K562 (cell line): ENCODE data around the gene SRPK2. TPM values are rescaled to one million over a fixed set of nuclear protein-coding genes. Genes with fewer than 3 reads are reported as not detected.

Experiments used
- CCNT2 ChIP-seq: IDR thresholded peaks from 2 replicates; pipeline ENCODE4 v1.6.1; 2011; ENCODE audit warnings: borderline replicate concordance, low read depth, mild to moderate bottlenecking, moderate library complexity, mixed read lengths, low read length; ENCODE audit not compliant: insufficient read length; ENCODE audit errors: extremely low read depth
- EHMT2 ChIP-seq: fragments of 450-650 bp; IDR thresholded peaks from 2 replicates; pipeline ENCODE4 v1.6.1; 2018; ENCODE audit warnings: antibody characterized with exemption
- FOXP1 ChIP-seq: sonication (generic); formaldehyde crosslinking; IDR thresholded peaks from 2 replicates; pipeline ENCODE4 v1.8.0; 2022; ENCODE audit warnings: mild to moderate bottlenecking, missing genetic modification reagents
- HMGN3 ChIP-seq: IDR thresholded peaks from 2 replicates; pipeline ENCODE4 v1.6.1; 2011; ENCODE audit warnings: borderline replicate concordance, low read depth, mild to moderate bottlenecking, mixed read lengths, low read length; ENCODE audit not compliant: insufficient read length; ENCODE audit errors: extremely low read depth
- IFI16 ChIP-seq: fragments of 250-450 bp; sonication (Bioruptor Pico); IDR thresholded peaks from 2 replicates; pipeline ENCODE4 v2.1.2; 2022; ENCODE audit warnings: mild to moderate bottlenecking, inconsistent platforms
- MAFG ChIP-seq: fragments of 450-650 bp; conservative IDR thresholded peaks from 2 replicates; pipeline ENCODE4 v1.6.1; 2016; ENCODE audit warnings: missing genetic modification characterization, missing compliant biosample characterization
- PCBP2 ChIP-seq: fragments of 200-400 bp; formaldehyde crosslinking; IDR thresholded peaks from 2 replicates; pipeline ENCODE4 v1.6.1; 2018; ENCODE audit warnings: low read length, low read depth, mild to moderate bottlenecking, moderate library complexity; ENCODE audit not compliant: poor library complexity, severe bottlenecking
- REST ChIP-seq, 2 experiments: fragments of 450-650 bp; formaldehyde crosslinking in 1 of 2; IDR thresholded peaks; 2 replicates each; pipeline versions ENCODE4 v1.4.0 to v1.6.1; 2014 to 2020; ENCODE audit warnings: mild to moderate bottlenecking in 2 of 2, borderline replicate concordance in 1 of 2, low read depth in 1 of 2
- RFX5 ChIP-seq: IDR thresholded peaks from 2 replicates; pipeline ENCODE4 v1.6.1; 2011; ENCODE audit warnings: low read depth, mild to moderate bottlenecking, improper control_type of control experiment, low read length
- SFPQ ChIP-seq: fragments of 200-400 bp; formaldehyde crosslinking; IDR thresholded peaks from 2 replicates; pipeline ENCODE4 v1.6.1; 2017; ENCODE audit warnings: mild to moderate bottlenecking, low read depth, low read length, moderate library complexity
- SMC3 ChIP-seq: conservative IDR thresholded peaks from 2 replicates; pipeline ENCODE4 v1.6.1; 2011; ENCODE audit warnings: low read depth, low read length, improper control_type of control experiment; ENCODE audit not compliant: insufficient read depth
- SRSF9 ChIP-seq: fragments of 200-400 bp; formaldehyde crosslinking; IDR thresholded peaks from 2 replicates; pipeline ENCODE4 v1.6.1; 2017; ENCODE audit warnings: low read depth, low read length, borderline replicate concordance
- THRA ChIP-seq: fragments of 450-650 bp; IDR thresholded peaks from 2 replicates; pipeline ENCODE4 v1.6.1; 2017; ENCODE audit warnings: mild to moderate bottlenecking, moderate library complexity
- XRCC3 ChIP-seq: fragments of 450-650 bp; IDR thresholded peaks from 2 replicates; pipeline ENCODE4 v1.6.1; 2017; ENCODE audit warnings: mild to moderate bottlenecking, moderate library complexity
- ZKSCAN1 ChIP-seq: fragments of 150-350 bp; IDR thresholded peaks from 2 replicates; pipeline ENCODE4 v1.6.1; 2016; ENCODE audit warnings: low read depth, low read length
- ZNF316 ChIP-seq: fragments of 450-650 bp; IDR thresholded peaks from 2 replicates; pipeline ENCODE4 v1.6.1; 2016
- ZNF764 ChIP-seq: fragments of 250-450 bp; sonication (Bioruptor Pico); IDR thresholded peaks from 2 replicates; pipeline ENCODE4 v1.4.0; 2020; ENCODE audit warnings: low read depth, mild to moderate bottlenecking, moderate library complexity
- polyA plus RNA-seq, 8 experiments: library from polyadenylated mRNA; depleted of rRNA in 4 of 8; stranded (reverse) in 5 of 8; unstranded in 3 of 8; fragments of >200 nt; fragmentation: Nextera tagmentation in 2 of 8; fragmentation: Illumina TruSeq in 1 of 8; extraction: Ambion mirVana in 2 of 8; extraction: Trizol in 1 of 8; gene quantifications; 2 replicates each; pipeline versions ENCODE4 v1.2.1 to v1.2.3, GENCODE V29; 2011 to 2014; ENCODE audit warnings: inconsistent platforms in 1 of 8, missing spikeins in 1 of 8
- total RNA-seq, 7 experiments: library from RNA; depleted of rRNA in 6 of 7; stranded (reverse); fragments of >200 nt in 6 of 7; fragmentation: Illumina TruSeq in 2 of 7; extraction: Trizol in 2 of 7; gene quantifications; 2 replicates each; pipeline versions ENCODE4 v1.2.1 to v1.2.3, GENCODE V29; 2011 to 2021; ENCODE audit warnings: low replicate concordance in 1 of 7

The SRPK2 gene
- total and polyA plus RNA-seq, 9 of the 15 experiments (the other 6 are each of a cell fraction or from before 2014, with no cell fraction given) = 21.5 to 44.7 (median 33.3) TPM

- no peak for TF ChIP-seq THRA
- TF ChIP-seq PCBP2 = no peak
- TF ChIP-seq HMGN3 = no peak
- TF ChIP-seq MAFG (tag) = peak; percentile 81
- TF ChIP-seq SFPQ = no peak
- no peak for TF ChIP-seq IFI16 (CRISPR knock-in tag)
- no peak for TF ChIP-seq ZKSCAN1
- TF ChIP-seq FOXP1 (CRISPR knock-in tag) = no peak
- TF ChIP-seq ZNF316 = peak; percentile 95
- no peak for TF ChIP-seq ZNF764 (CRISPR knock-in tag)
- TF ChIP-seq CCNT2 = no peak
- TF ChIP-seq REST (IDR thresholded peaks at IDR 0.05; ENCODE audit: borderline replicate concordance) = peak; percentile 96
- TF ChIP-seq REST (CRISPR knock-in tag; IDR thresholded peaks at IDR 0.05; ENCODE audit: low read depth) = no peak
- no peak for TF ChIP-seq RFX5
- TF ChIP-seq SMC3 = no peak
- no peak for TF ChIP-seq SRSF9
- peak; percentile 63 for TF ChIP-seq EHMT2
- no peak for TF ChIP-seq XRCC3
These were observed 25.2 kb upstream of the SRPK2 start (continued) for GRCh38 chr7:105413887-105414437.
